Type B pancreatic cell (in vitro differentiated cells): ENCODE results near the gene SNX13. TPM values are rescaled to one million over a fixed set of nuclear protein-coding genes. Genes with fewer than 3 reads are reported as not detected.

ENCODE experiments used
- DNase-seq: peaks from one replicate; pipeline ENCODE4 v3.0.0; 2021; ENCODE audit warnings: mixed read lengths; ENCODE audit not compliant: unreplicated experiment; ENCODE audit errors: extremely low spot score
- H3K27ac Mint-ChIP-seq: 2 replicates; pipeline ENCODE4 v1.8.0; 2021; ENCODE audit warnings: mild to moderate bottlenecking, mixed read lengths
- H3K27me3 Mint-ChIP-seq: 2 replicates; pipeline ENCODE4 v1.8.0; 2021; ENCODE audit warnings: mixed read lengths
- H3K36me3 Mint-ChIP-seq: 2 replicates; pipeline ENCODE4 v1.8.0; 2021; ENCODE audit warnings: mixed read lengths
- H3K4me1 Mint-ChIP-seq: one replicate; pipeline ENCODE4 v1.8.0; 2021; ENCODE audit warnings: mixed read lengths; ENCODE audit not compliant: unreplicated experiment
- H3K4me3 Mint-ChIP-seq: 2 replicates; pipeline ENCODE4 v1.8.0; 2021; ENCODE audit warnings: mild to moderate bottlenecking, mixed read lengths
- H3K9me3 Mint-ChIP-seq: 2 replicates; pipeline ENCODE4 v1.8.0; 2021; ENCODE audit warnings: mixed read lengths
- long read RNA-seq: library from polyadenylated mRNA; unstranded; transcript quantifications from one replicate; pipeline ENCODE4 v2.0.0, GENCODE V29; 2020
- total RNA-seq: library from RNA; stranded (reverse); gene quantifications from 2 replicates; pipeline ENCODE4 v1.2.1, GENCODE V29; 2021; ENCODE audit warnings: low replicate concordance
- TF ChIP-seq, protein P1 (sequence below): fragments of 200-600 bp; sonication (generic); conservative IDR thresholded peaks from 2 replicates; pipeline ENCODE4 v1.5.0; 2021; ENCODE audit warnings: antibody characterized with exemption, mild to moderate bottlenecking

Gene SNX13, protein sequence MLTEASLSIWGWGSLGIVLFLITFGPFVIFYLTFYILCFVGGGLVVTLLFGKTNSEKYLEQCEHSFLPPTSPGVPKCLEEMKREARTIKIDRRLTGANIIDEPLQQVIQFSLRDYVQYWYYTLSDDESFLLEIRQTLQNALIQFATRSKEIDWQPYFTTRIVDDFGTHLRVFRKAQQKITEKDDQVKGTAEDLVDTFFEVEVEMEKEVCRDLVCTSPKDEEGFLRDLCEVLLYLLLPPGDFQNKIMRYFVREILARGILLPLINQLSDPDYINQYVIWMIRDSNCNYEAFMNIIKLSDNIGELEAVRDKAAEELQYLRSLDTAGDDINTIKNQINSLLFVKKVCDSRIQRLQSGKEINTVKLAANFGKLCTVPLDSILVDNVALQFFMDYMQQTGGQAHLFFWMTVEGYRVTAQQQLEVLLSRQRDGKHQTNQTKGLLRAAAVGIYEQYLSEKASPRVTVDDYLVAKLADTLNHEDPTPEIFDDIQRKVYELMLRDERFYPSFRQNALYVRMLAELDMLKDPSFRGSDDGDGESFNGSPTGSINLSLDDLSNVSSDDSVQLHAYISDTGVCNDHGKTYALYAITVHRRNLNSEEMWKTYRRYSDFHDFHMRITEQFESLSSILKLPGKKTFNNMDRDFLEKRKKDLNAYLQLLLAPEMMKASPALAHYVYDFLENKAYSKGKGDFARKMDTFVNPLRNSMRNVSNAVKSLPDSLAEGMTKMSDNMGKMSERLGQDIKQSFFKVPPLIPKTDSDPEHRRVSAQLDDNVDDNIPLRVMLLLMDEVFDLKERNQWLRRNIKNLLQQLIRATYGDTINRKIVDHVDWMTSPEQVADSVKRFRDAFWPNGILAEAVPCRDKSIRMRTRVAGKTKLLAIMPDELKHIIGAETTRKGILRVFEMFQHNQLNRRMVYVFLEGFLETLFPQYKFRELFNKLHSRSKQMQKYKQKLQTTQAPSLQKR
- 48.9 and 49.8 TPM in 2 replicates for total RNA-seq
- long read RNA-seq, full-length matches to known transcripts: 25 of 70 reads
- long read RNA-seq, partial matches to known transcripts: 34 of 70 reads
- long read RNA-seq, other reads (novel, unspliced or antisense): 11 of 70 reads

- TF ChIP-seq, protein P1, sequence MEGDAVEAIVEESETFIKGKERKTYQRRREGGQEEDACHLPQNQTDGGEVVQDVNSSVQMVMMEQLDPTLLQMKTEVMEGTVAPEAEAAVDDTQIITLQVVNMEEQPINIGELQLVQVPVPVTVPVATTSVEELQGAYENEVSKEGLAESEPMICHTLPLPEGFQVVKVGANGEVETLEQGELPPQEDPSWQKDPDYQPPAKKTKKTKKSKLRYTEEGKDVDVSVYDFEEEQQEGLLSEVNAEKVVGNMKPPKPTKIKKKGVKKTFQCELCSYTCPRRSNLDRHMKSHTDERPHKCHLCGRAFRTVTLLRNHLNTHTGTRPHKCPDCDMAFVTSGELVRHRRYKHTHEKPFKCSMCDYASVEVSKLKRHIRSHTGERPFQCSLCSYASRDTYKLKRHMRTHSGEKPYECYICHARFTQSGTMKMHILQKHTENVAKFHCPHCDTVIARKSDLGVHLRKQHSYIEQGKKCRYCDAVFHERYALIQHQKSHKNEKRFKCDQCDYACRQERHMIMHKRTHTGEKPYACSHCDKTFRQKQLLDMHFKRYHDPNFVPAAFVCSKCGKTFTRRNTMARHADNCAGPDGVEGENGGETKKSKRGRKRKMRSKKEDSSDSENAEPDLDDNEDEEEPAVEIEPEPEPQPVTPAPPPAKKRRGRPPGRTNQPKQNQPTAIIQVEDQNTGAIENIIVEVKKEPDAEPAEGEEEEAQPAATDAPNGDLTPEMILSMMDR: peak; percentile 22
- no peaks in the 10 kb centered on the region for H3K9me3 Mint-ChIP-seq
- peak within 1 kb of the TSS; percentile 99 for H3K4me3 Mint-ChIP-seq
- peaks cover 26% of the 10 kb centered on the region for H3K4me1 Mint-ChIP-seq
- no peaks in the 10 kb centered on the region for H3K36me3 Mint-ChIP-seq
- peak within 1 kb of the TSS; percentile 97 for H3K27ac Mint-ChIP-seq
- no peaks in the 10 kb centered on the region for H3K27me3 Mint-ChIP-seq
- DNase-seq: peak; percentile 94
These were observed at the start of gene SNX13 for GRCh38 chr7:17940302-17940883. Gene SNX13 (minus strand): TSS chr7:17940494. CDS start chr7:17940295, 199 bp downstream.

DNA sequence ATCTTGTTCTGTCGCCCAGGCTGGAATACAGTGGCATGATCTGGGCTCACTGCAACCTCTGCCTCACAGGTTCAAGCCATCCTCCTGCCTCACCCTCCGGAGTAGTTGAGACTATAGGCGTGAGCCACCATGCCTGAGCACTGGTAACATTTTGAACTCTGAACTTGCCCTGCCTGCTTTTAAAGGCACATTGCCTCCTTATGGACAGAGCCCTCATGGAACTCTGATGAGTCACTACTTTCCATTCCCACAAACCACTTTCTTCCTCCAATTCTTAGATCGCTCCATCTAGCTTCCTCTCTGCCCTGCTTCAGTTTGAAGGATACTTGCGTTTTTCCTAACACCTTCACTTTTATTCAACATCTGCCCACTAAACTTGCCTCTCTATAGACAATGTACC, 49.3 kb upstream of the SNX13 start:
- Mint-ChIP-seq H3K4me1 (no peaks in the 10 kb centered on the region), H3K9me3 (no peaks in the 10 kb centered on the region), H3K36me3 (no peaks in the 10 kb centered on the region), H3K27ac (no peak overlapping the region), H3K27me3 (no peaks in the 10 kb centered on the region), H3K4me3 (no peak overlapping the region)
- no peak for DNase-seq
- TF ChIP-seq, protein P1: no peak

GRCh38 chr7:17988858-17989257, 48.6 kb upstream of the SNX13 start:
- Mint-ChIP-seq H3K36me3 (no peaks in the 10 kb centered on the region), H3K4me3 (no peak overlapping the region), H3K27ac (no peak overlapping the region), H3K9me3 (no peaks in the 10 kb centered on the region), H3K27me3 (no peaks in the 10 kb centered on the region), H3K4me1 (no peaks in the 10 kb centered on the region)
- no peak for DNase-seq
- TF ChIP-seq, protein P1: no peak

GRCh38 chr7:17988141-17988540, 47.8 kb upstream of the SNX13 start:
- H3K4me1 Mint-ChIP-seq: no peaks in the 10 kb centered on the region
- TF ChIP-seq, protein P1: no peak
- H3K27me3 Mint-ChIP-seq: no peaks in the 10 kb centered on the region
- DNase-seq: no peak
- H3K9me3 Mint-ChIP-seq: no peaks in the 10 kb centered on the region
- H3K27ac Mint-ChIP-seq: no peak overlapping the region
- H3K36me3 Mint-ChIP-seq: no peaks in the 10 kb centered on the region
- no peak overlapping the region for H3K4me3 Mint-ChIP-seq

DNA sequence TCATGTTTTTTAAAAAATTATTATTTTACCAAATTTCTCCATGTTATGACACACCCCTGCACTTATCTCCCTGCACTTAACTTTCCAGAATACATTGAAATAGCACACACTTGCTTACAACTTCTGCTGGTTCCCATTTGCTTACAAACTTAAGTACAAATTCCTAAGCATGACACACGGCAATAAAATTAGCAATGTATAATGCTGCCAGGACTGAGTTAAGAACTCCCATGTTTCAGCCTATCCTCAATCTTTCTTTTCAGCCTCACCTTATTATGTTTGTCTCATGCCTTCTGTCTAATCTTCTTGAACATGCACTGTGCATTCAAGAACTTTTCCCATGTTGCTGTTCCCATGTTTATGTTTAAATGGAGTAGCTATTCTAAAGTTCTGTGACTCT, 46.6 kb upstream of the SNX13 start:
- no peak overlapping the region for H3K27ac Mint-ChIP-seq

More for the DNA sequence above, 46.6 kb upstream of the SNX13 start:
- Mint-ChIP-seq H3K27me3 (no peaks in the 10 kb centered on the region), H3K4me3 (no peak overlapping the region), H3K4me1 (no peaks in the 10 kb centered on the region), H3K9me3 (no peaks in the 10 kb centered on the region), H3K36me3 (no peaks in the 10 kb centered on the region)
- TF ChIP-seq, protein P1: no peak
- DNase-seq: no peak
